GM23338 (cell line): ENCODE results near the gene KRTAP12-3. TPM values are rescaled to one million over a fixed set of nuclear protein-coding genes. Genes with fewer than 3 reads are reported as not detected.

Source experiments
- ATAC-seq: fragments of 200-7000 bp; cut with Tn5 transposase; 3 replicates; pipeline ENCODE4 v1.9.1; 2020
- DNase-seq: peaks from one replicate; pipeline ENCODE4 v3.0.0-alpha.2; 2015; ENCODE audit warnings: low spot score
- H2AFZ ChIP-seq: fragments of 200-600 bp; sonication (generic); 2 replicates; pipeline ENCODE4 v1.8.0; 2016; ENCODE audit warnings: antibody characterized with exemption, mild to moderate bottlenecking, moderate library complexity
- H3F3A ChIP-seq: fragments of 200-600 bp; sonication (generic); replicated peaks from 2 replicates; pipeline ENCODE4 v1.8.0; 2017; ENCODE audit warnings: antibody characterized with exemption, mixed run types, low read depth
- H3K27ac ChIP-seq: fragments of 200-600 bp; sonication (generic); 2 replicates; pipeline ENCODE4 v1.6.1; 2016; ENCODE audit warnings: low read depth
- H3K27me3 ChIP-seq: fragments of 200-600 bp; sonication (generic); 2 replicates; pipeline ENCODE4 v1.8.0; 2016; ENCODE audit warnings: mild to moderate bottlenecking, mixed run types, moderate library complexity; ENCODE audit not compliant: insufficient read depth
- H3K36me3 ChIP-seq: fragments of 200-600 bp; sonication (generic); 2 replicates; pipeline ENCODE4 v1.8.0; 2016; ENCODE audit warnings: mild to moderate bottlenecking; ENCODE audit not compliant: insufficient read depth
- H3K4me1 ChIP-seq: fragments of 200-600 bp; sonication (generic); 2 replicates; pipeline ENCODE4 v1.8.0; 2016; ENCODE audit warnings: mild to moderate bottlenecking, moderate library complexity; ENCODE audit not compliant: insufficient read depth
- H3K4me2 ChIP-seq: fragments of 200-600 bp; sonication (generic); 2 replicates; pipeline ENCODE4 v1.7.1; 2017; ENCODE audit warnings: mixed run types
- H3K4me3 ChIP-seq: fragments of 200-600 bp; sonication (generic); 2 replicates; pipeline ENCODE4 v1.6.1; 2016; ENCODE audit warnings: mixed run types
- H3K79me2 ChIP-seq: fragments of 200-600 bp; sonication (generic); replicated peaks from 2 replicates; pipeline ENCODE4 v1.8.0; 2017; ENCODE audit warnings: mild to moderate bottlenecking; ENCODE audit not compliant: insufficient read depth
- H3K9me2 ChIP-seq: fragments of 200-600 bp; sonication (generic); 2 replicates; pipeline ENCODE4 v1.8.0; 2017; ENCODE audit not compliant: insufficient read depth
- H4K20me1 ChIP-seq: fragments of 200-600 bp; sonication (generic); replicated peaks from 2 replicates; pipeline ENCODE4 v1.8.0; 2017; ENCODE audit warnings: mild to moderate bottlenecking; ENCODE audit not compliant: insufficient read depth
- H3K27ac Mint-ChIP-seq: 2 replicates; pipeline ENCODE4 v1.8.0; 2020; ENCODE audit warnings: inconsistent platforms, mild to moderate bottlenecking, moderate library complexity, mixed read lengths
- H3K27me3 Mint-ChIP-seq: 3 replicates; pipeline ENCODE4 v1.8.0; 2022; ENCODE audit warnings: low read depth, mild to moderate bottlenecking, moderate library complexity, mixed read lengths, inconsistent platforms; ENCODE audit not compliant: insufficient read depth, poor library complexity
- H3K36me3 Mint-ChIP-seq: 3 replicates; pipeline ENCODE4 v1.8.0; 2021; ENCODE audit warnings: low read depth, mild to moderate bottlenecking, inconsistent platforms, moderate library complexity, mixed read lengths
- H3K4me1 Mint-ChIP-seq: 3 replicates; pipeline ENCODE4 v1.8.0; 2020; ENCODE audit warnings: mild to moderate bottlenecking, inconsistent platforms, mixed read lengths
- H3K4me3 Mint-ChIP-seq: 3 replicates; pipeline ENCODE4 v1.8.0; 2021; ENCODE audit warnings: moderate library complexity, mild to moderate bottlenecking, inconsistent platforms, mixed read lengths
- H3K9me3 Mint-ChIP-seq: 3 replicates; pipeline ENCODE4 v1.8.0; 2020; ENCODE audit warnings: moderate library complexity, mild to moderate bottlenecking, inconsistent platforms, mixed read lengths
- CREB1 ChIP-seq: fragments of 250-450 bp; sonication (Bioruptor Pico); IDR thresholded peaks from 2 replicates; pipeline ENCODE4 v1.5.0; 2020; ENCODE audit warnings: low read depth, mild to moderate bottlenecking, moderate library complexity
- EZH2 ChIP-seq: fragments of 200-600 bp; sonication (generic); IDR thresholded peaks from one replicate; pipeline ENCODE4 v1.8.0; 2017; ENCODE audit warnings: antibody characterized with exemption, mild to moderate bottlenecking, low read depth; ENCODE audit not compliant: unreplicated experiment
- EZH2phosphoT487 ChIP-seq: fragments of 200-600 bp; sonication (generic); IDR thresholded peaks from one replicate; pipeline ENCODE4 v1.8.1; 2018; ENCODE audit warnings: antibody characterized with exemption; ENCODE audit not compliant: unreplicated experiment
- JUNB ChIP-seq: IDR thresholded peaks from one replicate; pipeline ENCODE4 v1.6.1; 2016; ENCODE audit warnings: antibody characterized with exemption; ENCODE audit not compliant: unreplicated experiment
- NANOG ChIP-seq: IDR thresholded peaks from 2 replicates; pipeline ENCODE4 v1.6.1; 2016; ENCODE audit warnings: antibody characterized with exemption, borderline replicate concordance
- POLR2AphosphoS5 ChIP-seq: IDR thresholded peaks from 2 replicates; pipeline ENCODE4 v1.6.1; 2016; ENCODE audit warnings: antibody characterized with exemption, low read depth
- STAT1 ChIP-seq: IDR thresholded peaks from one replicate; pipeline ENCODE4 v1.6.1; 2016; ENCODE audit warnings: antibody characterized with exemption; ENCODE audit not compliant: unreplicated experiment
- ZNF114 ChIP-seq: fragments of 250-450 bp; sonication (Bioruptor Pico); IDR thresholded peaks from 2 replicates; pipeline ENCODE4 v1.5.0; 2020; ENCODE audit warnings: mild to moderate bottlenecking, moderate library complexity
- polyA plus RNA-seq: library from polyadenylated mRNA; unstranded; fragments of >200 nt; fragmentation: Nextera tagmentation; extraction: Ambion mirVana; gene quantifications from 2 replicates; pipeline ENCODE4 v1.2.1, GENCODE V29; 2016
- total RNA-seq: library from RNA; depleted of rRNA; stranded (reverse); fragments of >200 nt; shearing (Covaris generic); gene quantifications from 2 replicates; pipeline ENCODE4 v1.2.3, GENCODE V29; 2014
- TF ChIP-seq, protein P1 (sequence below): IDR thresholded peaks from 2 replicates; pipeline ENCODE4 v1.6.1; 2016; ENCODE audit warnings: antibody characterized with exemption
- TF ChIP-seq, protein P2 (sequence below): IDR thresholded peaks from one replicate; pipeline ENCODE4 v1.6.1; 2018; ENCODE audit warnings: antibody characterized with exemption; ENCODE audit not compliant: unreplicated experiment
- TF ChIP-seq, protein P3 (sequence below), 2 experiments: fragments of 200-600 bp in 1 of 2; sonication (generic) in 1 of 2; conservative IDR thresholded peaks; 2 replicates each; pipeline versions ENCODE4 v1.5.1 to v1.6.1; 2016 to 2017; ENCODE audit warnings: antibody characterized with exemption in 2 of 2, low read depth in 2 of 2, mild to moderate bottlenecking in 2 of 2, moderate library complexity in 1 of 2

The KRTAP12-3 gene
- total and polyA plus RNA-seq, 2 experiments from 2014 or later, result not detected

DNA sequence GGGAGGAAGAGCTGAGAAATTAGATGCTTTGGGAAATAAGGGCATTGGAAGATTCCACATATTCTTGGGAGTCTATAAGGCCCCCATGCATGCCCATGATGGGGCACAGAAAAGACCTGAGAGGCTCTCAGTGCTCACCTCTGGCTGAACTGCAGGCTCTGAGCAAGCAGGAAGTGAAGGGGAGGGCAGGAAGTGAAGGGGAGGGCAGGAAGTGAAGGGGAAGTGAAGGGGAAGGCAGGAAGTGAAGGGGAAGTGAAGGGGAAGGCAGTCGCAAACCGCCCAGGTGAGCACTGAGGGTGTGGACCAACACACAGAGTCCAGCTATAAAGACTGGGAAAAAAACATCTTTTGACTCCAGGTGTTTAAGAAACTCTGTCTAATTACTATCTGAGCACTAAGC lies 27.3 kb upstream of the KRTAP12-3 start:
- ATAC-seq (no peak), DNase-seq (no peak)
- no peak overlapping the region for H3K4me3 Mint-ChIP-seq
- Histone ChIP-seq H3K4me2 (no peak overlapping the region), H2AFZ (no peak overlapping the region), H3K79me2 (no peaks in the 10 kb centered on the region), H4K20me1 (no peaks in the 10 kb centered on the region), H3K36me3 (0 out of 2 replicates have a peak, but pooled peaks cover 6% of the 10 kb centered on the region), H3K4me1 (no peaks in the 10 kb centered on the region), H3F3A (no peaks in the 10 kb centered on the region), H3K27me3 (no peaks in the 10 kb centered on the region), H3K9me2 (no peaks in the 10 kb centered on the region), H3K27ac (no peak overlapping the region), H3K4me3 (no peak overlapping the region)
- H3K9me3 Mint-ChIP-seq, result peaks cover 20% of the 10 kb centered on the region
- H3K27me3 Mint-ChIP-seq, result peaks cover 7% of the 10 kb centered on the region
- H3K4me1 Mint-ChIP-seq, result no peaks in the 10 kb centered on the region
- H3K27ac Mint-ChIP-seq, result no peak overlapping the region
- H3K36me3 Mint-ChIP-seq, result peaks cover 7% of the 10 kb centered on the region
- TF ChIP-seq, protein P1, sequence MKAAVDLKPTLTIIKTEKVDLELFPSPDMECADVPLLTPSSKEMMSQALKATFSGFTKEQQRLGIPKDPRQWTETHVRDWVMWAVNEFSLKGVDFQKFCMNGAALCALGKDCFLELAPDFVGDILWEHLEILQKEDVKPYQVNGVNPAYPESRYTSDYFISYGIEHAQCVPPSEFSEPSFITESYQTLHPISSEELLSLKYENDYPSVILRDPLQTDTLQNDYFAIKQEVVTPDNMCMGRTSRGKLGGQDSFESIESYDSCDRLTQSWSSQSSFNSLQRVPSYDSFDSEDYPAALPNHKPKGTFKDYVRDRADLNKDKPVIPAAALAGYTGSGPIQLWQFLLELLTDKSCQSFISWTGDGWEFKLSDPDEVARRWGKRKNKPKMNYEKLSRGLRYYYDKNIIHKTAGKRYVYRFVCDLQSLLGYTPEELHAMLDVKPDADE, result no peak

DNA sequence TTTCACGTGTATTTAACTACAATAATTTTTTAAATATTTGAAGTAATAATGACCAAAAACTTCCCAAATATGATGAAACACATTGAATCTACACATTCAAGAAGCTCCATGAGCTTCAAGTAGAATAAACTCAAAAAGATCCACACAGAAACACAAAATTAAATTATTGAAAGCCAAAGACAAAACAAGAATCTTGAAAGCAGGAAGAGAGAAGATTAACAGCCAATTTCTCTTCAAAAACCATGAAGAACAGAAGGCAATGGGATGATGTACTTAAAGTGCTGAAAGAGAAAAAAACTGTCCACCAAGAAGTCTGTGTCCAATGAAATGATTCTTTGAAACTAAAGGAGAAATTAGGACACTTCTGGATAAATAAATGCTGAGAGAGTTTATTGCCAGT lies 25.7 kb upstream of the KRTAP12-3 start:
- 0 out of 2 replicates have a peak, but pooled peaks cover 6% of the 10 kb centered on the region for H3K36me3 ChIP-seq
- H2AFZ ChIP-seq, result no peak overlapping the region
- H3K79me2 ChIP-seq, result no peaks in the 10 kb centered on the region
- no peak for ATAC-seq
- no peak overlapping the region for H3K4me3 ChIP-seq
- Mint-ChIP-seq H3K36me3 (peaks cover 7% of the 10 kb centered on the region), H3K27me3 (peaks cover 5% of the 10 kb centered on the region), H3K27ac (no peak overlapping the region), H3K4me3 (no peak overlapping the region), H3K9me3 (peaks cover 20% of the 10 kb centered on the region), H3K4me1 (no peaks in the 10 kb centered on the region)
- H3K4me1 ChIP-seq, result no peaks in the 10 kb centered on the region
- no peaks in the 10 kb centered on the region for H3K27me3 ChIP-seq
- no peaks in the 10 kb centered on the region for H3F3A ChIP-seq
- H3K27ac ChIP-seq, result no peak overlapping the region
- H4K20me1 ChIP-seq, result no peaks in the 10 kb centered on the region
- no peak overlapping the region for H3K4me2 ChIP-seq
- DNase-seq, result no peak
- H3K9me2 ChIP-seq, result no peaks in the 10 kb centered on the region
- no peak for TF ChIP-seq STAT1
- TF ChIP-seq, protein P2, sequence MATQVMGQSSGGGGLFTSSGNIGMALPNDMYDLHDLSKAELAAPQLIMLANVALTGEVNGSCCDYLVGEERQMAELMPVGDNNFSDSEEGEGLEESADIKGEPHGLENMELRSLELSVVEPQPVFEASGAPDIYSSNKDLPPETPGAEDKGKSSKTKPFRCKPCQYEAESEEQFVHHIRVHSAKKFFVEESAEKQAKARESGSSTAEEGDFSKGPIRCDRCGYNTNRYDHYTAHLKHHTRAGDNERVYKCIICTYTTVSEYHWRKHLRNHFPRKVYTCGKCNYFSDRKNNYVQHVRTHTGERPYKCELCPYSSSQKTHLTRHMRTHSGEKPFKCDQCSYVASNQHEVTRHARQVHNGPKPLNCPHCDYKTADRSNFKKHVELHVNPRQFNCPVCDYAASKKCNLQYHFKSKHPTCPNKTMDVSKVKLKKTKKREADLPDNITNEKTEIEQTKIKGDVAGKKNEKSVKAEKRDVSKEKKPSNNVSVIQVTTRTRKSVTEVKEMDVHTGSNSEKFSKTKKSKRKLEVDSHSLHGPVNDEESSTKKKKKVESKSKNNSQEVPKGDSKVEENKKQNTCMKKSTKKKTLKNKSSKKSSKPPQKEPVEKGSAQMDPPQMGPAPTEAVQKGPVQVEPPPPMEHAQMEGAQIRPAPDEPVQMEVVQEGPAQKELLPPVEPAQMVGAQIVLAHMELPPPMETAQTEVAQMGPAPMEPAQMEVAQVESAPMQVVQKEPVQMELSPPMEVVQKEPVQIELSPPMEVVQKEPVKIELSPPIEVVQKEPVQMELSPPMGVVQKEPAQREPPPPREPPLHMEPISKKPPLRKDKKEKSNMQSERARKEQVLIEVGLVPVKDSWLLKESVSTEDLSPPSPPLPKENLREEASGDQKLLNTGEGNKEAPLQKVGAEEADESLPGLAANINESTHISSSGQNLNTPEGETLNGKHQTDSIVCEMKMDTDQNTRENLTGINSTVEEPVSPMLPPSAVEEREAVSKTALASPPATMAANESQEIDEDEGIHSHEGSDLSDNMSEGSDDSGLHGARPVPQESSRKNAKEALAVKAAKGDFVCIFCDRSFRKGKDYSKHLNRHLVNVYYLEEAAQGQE, result no peak
- no peak for TF ChIP-seq JUNB
- no peak for TF ChIP-seq EZH2
- TF ChIP-seq, protein P3, sequence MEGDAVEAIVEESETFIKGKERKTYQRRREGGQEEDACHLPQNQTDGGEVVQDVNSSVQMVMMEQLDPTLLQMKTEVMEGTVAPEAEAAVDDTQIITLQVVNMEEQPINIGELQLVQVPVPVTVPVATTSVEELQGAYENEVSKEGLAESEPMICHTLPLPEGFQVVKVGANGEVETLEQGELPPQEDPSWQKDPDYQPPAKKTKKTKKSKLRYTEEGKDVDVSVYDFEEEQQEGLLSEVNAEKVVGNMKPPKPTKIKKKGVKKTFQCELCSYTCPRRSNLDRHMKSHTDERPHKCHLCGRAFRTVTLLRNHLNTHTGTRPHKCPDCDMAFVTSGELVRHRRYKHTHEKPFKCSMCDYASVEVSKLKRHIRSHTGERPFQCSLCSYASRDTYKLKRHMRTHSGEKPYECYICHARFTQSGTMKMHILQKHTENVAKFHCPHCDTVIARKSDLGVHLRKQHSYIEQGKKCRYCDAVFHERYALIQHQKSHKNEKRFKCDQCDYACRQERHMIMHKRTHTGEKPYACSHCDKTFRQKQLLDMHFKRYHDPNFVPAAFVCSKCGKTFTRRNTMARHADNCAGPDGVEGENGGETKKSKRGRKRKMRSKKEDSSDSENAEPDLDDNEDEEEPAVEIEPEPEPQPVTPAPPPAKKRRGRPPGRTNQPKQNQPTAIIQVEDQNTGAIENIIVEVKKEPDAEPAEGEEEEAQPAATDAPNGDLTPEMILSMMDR (conservative IDR thresholded peaks at IDR 0.05; ENCODE audit: low read depth in 2 of 2), result no peak
- TF ChIP-seq EZH2phosphoT487, result no peak
- no peak for TF ChIP-seq ZNF114
- no peak for TF ChIP-seq POLR2AphosphoS5
- TF ChIP-seq CREB1 (CRISPR knock-in tag), result no peak
- no peak for TF ChIP-seq NANOG
- TF ChIP-seq, protein P1, result no peak
